ENCODE data around the gene DAPP1. TPM values are rescaled to one million over a fixed set of nuclear protein-coding genes. Genes with fewer than 3 reads are reported as not detected.
A peak's percentile ranks its signal among the peaks of the same experiment; 100 is the strongest.

The DAPP1 gene
- total RNA-seq, 1 experiment from 2014 or later = 7.9 TPM

GRCh38 chr4:99810536-99810935, 6.1 kb upstream of the DAPP1 start:
- no peaks in the 10 kb centered on the region for H4K20me1 ChIP-seq (ENCODE audit: insufficient read depth)
- no peaks in the 10 kb centered on the region for H3K27me3 ChIP-seq (ENCODE audit: insufficient read depth, low read depth)
- no peaks in the 10 kb centered on the region for H3K79me2 ChIP-seq (ENCODE audit: low read depth)
- H3K4me1 ChIP-seq (replicated peaks; ENCODE audit: insufficient read depth) = peaks cover 17% of the 10 kb centered on the region
- TF ChIP-seq, protein P1, sequence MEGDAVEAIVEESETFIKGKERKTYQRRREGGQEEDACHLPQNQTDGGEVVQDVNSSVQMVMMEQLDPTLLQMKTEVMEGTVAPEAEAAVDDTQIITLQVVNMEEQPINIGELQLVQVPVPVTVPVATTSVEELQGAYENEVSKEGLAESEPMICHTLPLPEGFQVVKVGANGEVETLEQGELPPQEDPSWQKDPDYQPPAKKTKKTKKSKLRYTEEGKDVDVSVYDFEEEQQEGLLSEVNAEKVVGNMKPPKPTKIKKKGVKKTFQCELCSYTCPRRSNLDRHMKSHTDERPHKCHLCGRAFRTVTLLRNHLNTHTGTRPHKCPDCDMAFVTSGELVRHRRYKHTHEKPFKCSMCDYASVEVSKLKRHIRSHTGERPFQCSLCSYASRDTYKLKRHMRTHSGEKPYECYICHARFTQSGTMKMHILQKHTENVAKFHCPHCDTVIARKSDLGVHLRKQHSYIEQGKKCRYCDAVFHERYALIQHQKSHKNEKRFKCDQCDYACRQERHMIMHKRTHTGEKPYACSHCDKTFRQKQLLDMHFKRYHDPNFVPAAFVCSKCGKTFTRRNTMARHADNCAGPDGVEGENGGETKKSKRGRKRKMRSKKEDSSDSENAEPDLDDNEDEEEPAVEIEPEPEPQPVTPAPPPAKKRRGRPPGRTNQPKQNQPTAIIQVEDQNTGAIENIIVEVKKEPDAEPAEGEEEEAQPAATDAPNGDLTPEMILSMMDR (conservative IDR thresholded peaks at IDR 0.05) = no peak
- TF ChIP-seq EZH2 (IDR thresholded peaks at IDR 0.05; ENCODE audit: low read depth) = no peak
- ChIA-PET CTCF (no interaction called here), POLR2A (ENCODE audit: unreplicated experiment) (no interaction called here)
- H3K27ac ChIP-seq = no peak overlapping the region
- H3F3A ChIP-seq (ENCODE audit: insufficient read depth, low read depth) = peaks cover 11% of the 10 kb centered on the region
- H3K9me2 ChIP-seq (ENCODE audit: insufficient read depth) = no peaks in the 10 kb centered on the region
- intact Hi-C loops (cut with micrococcal nuclease; ENCODE audit: unreplicated experiment) = loop anchor here (2.0 kb wide), 1 partner anchor 74 kb away; no protein-coding TSS in a partner anchor
- no peak for DNase-seq
- BruUV-seq (replicated peaks) = no TSS peak
- no peak overlapping the region for H3K4me3 ChIP-seq
- no peak overlapping the region for H2AFZ ChIP-seq
- H3K4me2 ChIP-seq = no peak overlapping the region
- no peaks in the 10 kb centered on the region for H3K36me3 ChIP-seq (ENCODE audit: low read depth)
- no peaks in the 10 kb centered on the region for H3K9me3 ChIP-seq (ENCODE audit: insufficient read depth, low read depth)

DNA sequence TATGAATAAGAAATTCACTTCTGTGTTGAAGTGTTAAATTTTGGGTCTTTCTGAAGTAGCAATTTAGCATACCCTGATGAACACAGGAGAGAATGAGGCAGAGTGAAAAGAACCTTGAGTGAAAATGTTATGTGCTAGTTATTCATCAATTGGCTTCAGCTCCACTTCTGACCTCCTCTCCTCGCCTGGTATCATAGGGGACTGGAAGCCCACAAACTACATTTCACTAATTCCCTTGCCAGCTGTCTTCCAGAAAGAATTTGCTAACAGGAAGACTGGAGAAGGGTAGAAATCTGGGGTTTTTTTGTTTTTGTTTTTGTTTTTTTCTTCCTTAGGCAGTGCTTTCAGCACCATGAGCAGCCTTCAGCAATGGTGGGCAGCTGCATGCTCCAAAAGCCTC, 5.5 kb upstream of the DAPP1 start:
- BruUV-seq (replicated peaks) = no TSS peak

GRCh38 chr4:99811850-99812249, 4.8 kb upstream of the DAPP1 start:
- no peak overlapping the region for H2AFZ ChIP-seq
- H3K27ac ChIP-seq = no peak overlapping the region
- no peaks in the 10 kb centered on the region for H3K27me3 ChIP-seq (ENCODE audit: insufficient read depth, low read depth)
- no peaks in the 10 kb centered on the region for H3K79me2 ChIP-seq (ENCODE audit: low read depth)
- DNase-seq = no peak
- ChIA-PET POLR2A (ENCODE audit: unreplicated experiment) (interaction anchor here (0.6 kb wide), 2 partner anchors 83 to 90 kb away, joined by 4 to 6 read pairs; partner anchors contain the start of gene LAMTOR3), CTCF (interaction anchor here (0.6 to 1.0 kb wide), 3 partner anchors 33 to 133 kb away, joined by 3 to 9 read pairs (median 3); no protein-coding TSS in a partner anchor)
- H3K9me2 ChIP-seq (ENCODE audit: insufficient read depth) = no peaks in the 10 kb centered on the region
- H3F3A ChIP-seq (ENCODE audit: insufficient read depth, low read depth) = peaks cover 20% of the 10 kb centered on the region
- H3K36me3 ChIP-seq (ENCODE audit: low read depth) = no peaks in the 10 kb centered on the region
- peaks cover 23% of the 10 kb centered on the region for H3K4me1 ChIP-seq (replicated peaks; ENCODE audit: insufficient read depth)
- BruUV-seq (replicated peaks) = no TSS peak
- no peaks in the 10 kb centered on the region for H4K20me1 ChIP-seq (ENCODE audit: insufficient read depth)
- H3K4me2 ChIP-seq = no peak overlapping the region
- H3K4me3 ChIP-seq = no peak overlapping the region
- no peak for TF ChIP-seq EZH2 (IDR thresholded peaks at IDR 0.05; ENCODE audit: low read depth)
- TF ChIP-seq, protein P1 (conservative IDR thresholded peaks at IDR 0.05) = peak; percentile 81
- no peaks in the 10 kb centered on the region for H3K9me3 ChIP-seq (ENCODE audit: insufficient read depth, low read depth)
- intact Hi-C loops (cut with micrococcal nuclease; ENCODE audit: unreplicated experiment) = loop anchor here (2.0 kb wide), 1 partner anchor 73 kb away; no protein-coding TSS in a partner anchor

More for the DNA sequence above, 5.5 kb upstream of the DAPP1 start:
- Histone ChIP-seq H3K4me1 (replicated peaks; ENCODE audit: insufficient read depth) (peaks cover 20% of the 10 kb centered on the region), H3K27me3 (ENCODE audit: insufficient read depth, low read depth) (no peaks in the 10 kb centered on the region), H3K9me2 (ENCODE audit: insufficient read depth) (no peaks in the 10 kb centered on the region), H2AFZ (no peak overlapping the region), H3K79me2 (ENCODE audit: low read depth) (no peaks in the 10 kb centered on the region), H3K4me2 (no peak overlapping the region), H3F3A (ENCODE audit: insufficient read depth, low read depth) (peaks cover 14% of the 10 kb centered on the region), H3K27ac (no peak overlapping the region), H3K36me3 (ENCODE audit: low read depth) (no peaks in the 10 kb centered on the region), H4K20me1 (ENCODE audit: insufficient read depth) (no peaks in the 10 kb centered on the region), H3K4me3 (no peak overlapping the region), H3K9me3 (ENCODE audit: insufficient read depth, low read depth) (no peaks in the 10 kb centered on the region)
- CTCF ChIA-PET = interaction anchor here (1.0 kb wide), 1 partner anchor 88 kb away, joined by 3 read pairs; no protein-coding TSS in a partner anchor
- intact Hi-C loops (cut with micrococcal nuclease; ENCODE audit: unreplicated experiment) = loop anchor here (2.0 kb wide), 1 partner anchor 74 kb away; no protein-coding TSS in a partner anchor
- POLR2A ChIA-PET (ENCODE audit: unreplicated experiment) = interaction anchor here (0.6 kb wide), 1 partner anchor 89 kb away, joined by 4 read pairs; no protein-coding TSS in a partner anchor
- DNase-seq = no peak
- no peak for TF ChIP-seq EZH2 (IDR thresholded peaks at IDR 0.05; ENCODE audit: low read depth)
- TF ChIP-seq, protein P1 (conservative IDR thresholded peaks at IDR 0.05) = no peak

All from PC-9 (cell line).